ENCODE measurements around the gene SEMA3G. TPM values are rescaled to one million over a fixed set of nuclear protein-coding genes. Genes with fewer than 3 reads are reported as not detected.

The SEMA3G gene
- polyA plus RNA-seq, 1 donor (not counting 4 experiments of a cell fraction or from before 2014, with no cell fraction given), result 0.07 TPM

- no peak overlapping the region for H2AFZ ChIP-seq (ENCODE audit: control insufficient read depth, low read length)
- no peaks in the 10 kb centered on the region for H3K4me1 ChIP-seq (ENCODE audit: control insufficient read depth, extremely low read depth, insufficient read depth, low read length)
- TF ChIP-seq, protein P1, sequence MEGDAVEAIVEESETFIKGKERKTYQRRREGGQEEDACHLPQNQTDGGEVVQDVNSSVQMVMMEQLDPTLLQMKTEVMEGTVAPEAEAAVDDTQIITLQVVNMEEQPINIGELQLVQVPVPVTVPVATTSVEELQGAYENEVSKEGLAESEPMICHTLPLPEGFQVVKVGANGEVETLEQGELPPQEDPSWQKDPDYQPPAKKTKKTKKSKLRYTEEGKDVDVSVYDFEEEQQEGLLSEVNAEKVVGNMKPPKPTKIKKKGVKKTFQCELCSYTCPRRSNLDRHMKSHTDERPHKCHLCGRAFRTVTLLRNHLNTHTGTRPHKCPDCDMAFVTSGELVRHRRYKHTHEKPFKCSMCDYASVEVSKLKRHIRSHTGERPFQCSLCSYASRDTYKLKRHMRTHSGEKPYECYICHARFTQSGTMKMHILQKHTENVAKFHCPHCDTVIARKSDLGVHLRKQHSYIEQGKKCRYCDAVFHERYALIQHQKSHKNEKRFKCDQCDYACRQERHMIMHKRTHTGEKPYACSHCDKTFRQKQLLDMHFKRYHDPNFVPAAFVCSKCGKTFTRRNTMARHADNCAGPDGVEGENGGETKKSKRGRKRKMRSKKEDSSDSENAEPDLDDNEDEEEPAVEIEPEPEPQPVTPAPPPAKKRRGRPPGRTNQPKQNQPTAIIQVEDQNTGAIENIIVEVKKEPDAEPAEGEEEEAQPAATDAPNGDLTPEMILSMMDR (optimal IDR thresholded peaks at IDR 0.05 in 1 of 3, IDR thresholded peaks at IDR 0.05 in 1 of 3, conservative IDR thresholded peaks at IDR 0.05 in 1 of 3; ENCODE audit: extremely low read depth in 1 of 3, insufficient read depth in 2 of 3, low read length in 3 of 3), result no peak
- no peak for TF ChIP-seq EZH2 (IDR thresholded peaks at IDR 0.05; ENCODE audit: low read length)
- dilution Hi-C loops (cut with MboI; ENCODE audit: extremely low pct_ligation_motif_present, low sequenced_read_pairs), result no loop called here
- no peak overlapping the region for H3K4me2 ChIP-seq (ENCODE audit: control insufficient read depth, extremely low read depth, insufficient read depth, low read depth, low read length)
- H4K20me1 ChIP-seq (ENCODE audit: control insufficient read depth, extremely low read depth, insufficient read depth, low read length), result peaks cover 4% of the 10 kb centered on the region
- no peak overlapping the region for H3K27ac ChIP-seq (ENCODE audit: control insufficient read depth, insufficient read depth, low read length)
- no peak for DNase-seq (ENCODE audit: low read depth, low spot score)
- H3K9ac ChIP-seq (ENCODE audit: control insufficient read depth, extremely low read depth, insufficient read depth, low read length), result no peak overlapping the region
- no peaks in the 10 kb centered on the region for H3K9me3 ChIP-seq (ENCODE audit: control insufficient read depth, low read depth, low read length)
- no peak for FAIRE-seq
- H3K4me3 ChIP-seq (ENCODE audit: control insufficient read depth in 2 of 3, extremely low read depth in 1 of 3, insufficient read depth in 2 of 3, low read depth in 1 of 3, low read length in 3 of 3), result no peak overlapping the region
- H3K9me1 ChIP-seq (ENCODE audit: control insufficient read depth, extremely low read depth, insufficient read depth, low read length), result no peaks in the 10 kb centered on the region
- peaks cover 48 to 54% of the 10 kb centered on the region in 2 experiments for H3K36me3 ChIP-seq (ENCODE audit: control insufficient read depth in 2 of 2, extremely low read depth in 1 of 2, insufficient read depth in 2 of 2, low read length in 2 of 2)
- peaks cover 11% of the 10 kb centered on the region for H3K79me2 ChIP-seq (ENCODE audit: control insufficient read depth, insufficient read depth, low read length)
- no peaks in the 10 kb centered on the region for H3K27me3 ChIP-seq (ENCODE audit: control insufficient read depth, extremely low read depth, insufficient read depth, low read length)
Measured at GRCh38 chr3:52472239-52473000, 27.5 kb upstream of the SEMA3G start.

DNA sequence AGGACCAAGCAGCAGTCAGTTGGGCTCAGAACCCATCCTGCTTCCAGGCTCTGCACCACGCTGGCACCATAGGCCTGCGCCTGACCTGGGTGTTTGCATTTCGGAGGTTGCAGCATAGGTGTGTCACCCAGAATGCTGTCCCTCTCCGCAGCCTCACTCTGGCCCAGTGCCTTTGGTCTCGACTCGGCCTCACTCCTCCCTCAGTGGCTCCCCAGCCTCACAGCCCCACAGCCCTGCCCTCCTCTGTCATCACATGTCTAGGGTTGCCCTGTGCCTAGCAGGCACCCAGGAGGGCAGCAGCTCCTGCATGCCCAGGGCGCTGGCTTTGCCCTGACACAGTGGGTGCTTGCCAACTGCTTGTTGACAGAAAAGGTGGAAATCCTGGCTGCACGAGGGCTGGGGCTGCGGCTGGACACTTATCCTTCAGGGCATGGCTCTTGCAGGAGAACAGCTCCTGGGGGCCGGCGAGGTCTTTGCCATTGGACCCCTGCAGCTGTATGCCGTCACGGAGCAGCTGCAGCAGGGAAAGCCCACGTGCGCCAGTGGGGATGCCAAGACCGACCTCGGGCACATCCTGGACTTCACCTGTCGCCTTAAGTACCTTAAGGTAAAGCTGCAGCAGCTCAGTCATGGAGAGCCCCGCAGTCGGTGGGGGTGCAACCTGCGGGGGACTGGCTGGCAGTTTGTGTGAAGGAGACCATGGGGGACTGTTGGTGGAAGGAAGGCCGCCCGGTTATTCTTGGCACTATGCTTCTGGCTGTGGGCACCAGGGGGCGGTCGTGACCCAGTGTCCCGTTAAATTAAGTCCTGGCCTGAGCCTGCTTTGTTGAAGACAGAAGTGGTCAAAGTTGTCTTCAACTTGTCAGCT, 26.7 kb upstream of the SEMA3G start:
- Histone ChIP-seq H3K36me3 (ENCODE audit: control insufficient read depth in 2 of 2, extremely low read depth in 1 of 2, insufficient read depth in 2 of 2, low read length in 2 of 2) (peaks cover 45 to 51% of the 10 kb centered on the region in 2 experiments), H3K4me3 (ENCODE audit: control insufficient read depth in 2 of 3, extremely low read depth in 1 of 3, insufficient read depth in 2 of 3, low read depth in 1 of 3, low read length in 3 of 3) (no peak overlapping the region), H4K20me1 (ENCODE audit: control insufficient read depth, extremely low read depth, insufficient read depth, low read length) (peaks cover 4% of the 10 kb centered on the region), H2AFZ (ENCODE audit: control insufficient read depth, low read length) (no peak overlapping the region), H3K9me3 (ENCODE audit: control insufficient read depth, low read depth, low read length) (no peaks in the 10 kb centered on the region), H3K27ac (ENCODE audit: control insufficient read depth, insufficient read depth, low read length) (no peak overlapping the region), H3K4me1 (ENCODE audit: control insufficient read depth, extremely low read depth, insufficient read depth, low read length) (no peaks in the 10 kb centered on the region), H3K9me1 (ENCODE audit: control insufficient read depth, extremely low read depth, insufficient read depth, low read length) (no peaks in the 10 kb centered on the region), H3K79me2 (ENCODE audit: control insufficient read depth, insufficient read depth, low read length) (peaks cover 17% of the 10 kb centered on the region), H3K27me3 (ENCODE audit: control insufficient read depth, extremely low read depth, insufficient read depth, low read length) (no peaks in the 10 kb centered on the region), H3K9ac (ENCODE audit: control insufficient read depth, extremely low read depth, insufficient read depth, low read length) (no peak overlapping the region), H3K4me2 (ENCODE audit: control insufficient read depth, extremely low read depth, insufficient read depth, low read depth, low read length) (no peak overlapping the region)
- no peak for TF ChIP-seq EZH2 (IDR thresholded peaks at IDR 0.05; ENCODE audit: low read length)
- TF ChIP-seq, protein P1 (optimal IDR thresholded peaks at IDR 0.05 in 1 of 3, IDR thresholded peaks at IDR 0.05 in 1 of 3, conservative IDR thresholded peaks at IDR 0.05 in 1 of 3; ENCODE audit: extremely low read depth in 1 of 3, insufficient read depth in 2 of 3, low read length in 3 of 3), result peak; percentile 38 to 73 (median 46)
- dilution Hi-C loops (cut with MboI; ENCODE audit: extremely low pct_ligation_motif_present, low sequenced_read_pairs), result no loop called here
- FAIRE-seq (no peak), DNase-seq (ENCODE audit: low read depth, low spot score) (no peak)
